Measurements from ENCODE around the gene AGBL4.

The AGBL4 gene

DNA sequence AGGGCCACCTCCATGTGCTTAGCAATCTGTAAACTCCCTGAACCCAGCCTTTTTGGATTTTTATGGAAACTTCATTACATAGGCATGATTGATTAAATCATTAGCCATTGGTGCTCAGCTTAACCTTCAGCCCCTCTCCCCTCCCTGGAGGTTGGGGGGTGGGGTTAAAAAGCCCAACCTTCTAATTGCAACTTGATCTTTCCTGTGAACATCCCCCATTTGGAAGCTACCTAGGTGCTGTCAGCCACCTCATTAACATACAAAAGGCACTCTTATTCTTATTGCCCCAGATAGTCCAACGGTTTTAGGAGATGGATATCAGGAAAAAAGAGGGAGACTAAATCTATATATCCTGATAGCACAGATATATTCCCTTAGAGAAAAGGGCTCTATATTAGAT is 823.0 kb downstream of the AGBL4 start:
- no peaks in the 10 kb centered on the region for H3K4me1 ChIP-seq
- H3K36me3 ChIP-seq, result no peaks in the 10 kb centered on the region
- no peak overlapping the region for H3K27ac ChIP-seq
- H3K4me2 ChIP-seq, result no peak overlapping the region
- TF ChIP-seq Cebpa-rat (IDR thresholded peaks at IDR 0.05), result no peak
- no peaks in the 10 kb centered on the region for H3K27me3 ChIP-seq
- peaks cover 11% of the 10 kb centered on the region for H3K9me3 ChIP-seq
- H3K4me3 ChIP-seq, result no peak overlapping the region
- H4K20me1 ChIP-seq, result no peaks in the 10 kb centered on the region
- no peak overlapping the region for H3K9ac ChIP-seq

DNA sequence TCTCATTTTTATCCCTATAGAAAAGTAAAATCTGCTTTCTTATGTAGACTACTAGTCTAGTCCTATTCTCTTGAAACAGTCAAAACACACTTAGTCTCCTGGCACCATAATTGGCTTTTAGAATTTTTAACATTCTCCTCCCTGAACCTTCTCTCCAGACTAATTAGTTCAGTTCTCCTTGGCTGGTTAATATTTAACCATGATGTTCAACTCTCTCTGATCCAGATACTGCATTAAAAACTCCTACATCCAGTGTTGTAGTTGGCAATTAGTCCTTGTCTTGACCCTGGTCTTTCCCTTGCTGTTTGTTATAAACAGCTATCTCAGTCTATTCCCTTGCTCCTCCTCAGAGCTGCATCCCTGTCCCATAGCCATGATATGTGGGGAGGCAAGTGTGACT is 824.2 kb downstream of the AGBL4 start:
- H3K27ac ChIP-seq, result no peak overlapping the region
- TF ChIP-seq Cebpa-rat (IDR thresholded peaks at IDR 0.05), result no peak
- H3K4me3 ChIP-seq, result no peak overlapping the region
- no peak overlapping the region for H3K4me2 ChIP-seq
- no peaks in the 10 kb centered on the region for H3K4me1 ChIP-seq
- H3K27me3 ChIP-seq, result no peaks in the 10 kb centered on the region
- H3K9ac ChIP-seq, result no peak overlapping the region
- no peaks in the 10 kb centered on the region for H4K20me1 ChIP-seq
- H3K9me3 ChIP-seq, result peaks cover 22% of the 10 kb centered on the region
- H3K36me3 ChIP-seq, result no peaks in the 10 kb centered on the region

DNA sequence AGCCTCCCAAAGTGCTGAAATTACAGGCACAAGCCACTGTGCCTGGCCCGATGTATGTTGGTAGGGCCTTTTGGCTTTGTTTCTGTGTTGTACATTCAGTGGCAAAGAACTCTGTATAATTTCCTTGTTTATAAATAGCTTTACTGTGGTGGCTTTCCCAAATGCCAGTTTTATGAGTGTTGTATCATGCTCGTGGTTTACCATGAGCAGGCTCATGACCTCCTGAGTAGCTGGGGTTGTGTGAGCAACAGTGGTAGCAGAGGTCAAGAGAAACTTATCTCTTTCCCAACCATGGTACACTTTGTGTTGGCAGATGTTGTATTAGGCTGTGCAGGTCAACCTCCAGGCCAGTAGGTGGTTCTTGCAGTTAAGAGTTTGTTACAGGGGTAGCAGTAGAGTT is 826.7 kb downstream of the AGBL4 start:
- Histone ChIP-seq H3K9ac (no peak overlapping the region), H3K4me2 (no peak overlapping the region), H3K9me3 (peaks cover 21% of the 10 kb centered on the region), H3K27ac (no peak overlapping the region), H3K36me3 (no peaks in the 10 kb centered on the region), H3K4me1 (no peaks in the 10 kb centered on the region), H4K20me1 (no peaks in the 10 kb centered on the region), H3K27me3 (no peaks in the 10 kb centered on the region), H3K4me3 (no peak overlapping the region)
- no peak for TF ChIP-seq Cebpa-rat (IDR thresholded peaks at IDR 0.05)

DNA sequence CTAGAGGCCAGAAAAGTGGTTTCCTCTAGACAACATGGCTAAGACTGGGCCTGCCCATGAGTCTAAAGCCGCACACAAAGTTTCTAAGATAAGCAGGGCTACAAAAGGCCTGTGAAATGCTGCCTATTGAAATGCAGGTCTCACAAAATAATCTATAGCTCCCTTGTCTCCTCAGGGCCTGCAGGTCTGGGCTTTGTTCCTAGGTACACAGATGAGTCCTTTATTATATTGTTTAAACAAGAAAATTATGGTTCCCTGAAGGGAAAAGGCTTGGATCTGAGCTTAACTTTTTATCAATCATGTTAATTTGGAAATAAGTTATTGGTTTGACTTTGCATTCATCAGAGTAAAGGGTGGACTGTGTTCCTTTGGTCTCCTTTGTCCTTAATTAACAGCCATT is 833.6 kb downstream of the AGBL4 start:
- no peak overlapping the region for H3K4me2 ChIP-seq
- no peak overlapping the region for H3K27ac ChIP-seq
- H3K9ac ChIP-seq, result no peak overlapping the region
- H3K9me3 ChIP-seq, result peaks cover 8% of the 10 kb centered on the region; the same call in 1 of the 2 replicates
- H3K4me1 ChIP-seq, result no peaks in the 10 kb centered on the region
- no peaks in the 10 kb centered on the region for H4K20me1 ChIP-seq
- TF ChIP-seq Cebpa-rat (IDR thresholded peaks at IDR 0.05), result no peak
- H3K4me3 ChIP-seq, result no peak overlapping the region
- H3K36me3 ChIP-seq, result no peaks in the 10 kb centered on the region
- H3K27me3 ChIP-seq, result no peaks in the 10 kb centered on the region

DNA sequence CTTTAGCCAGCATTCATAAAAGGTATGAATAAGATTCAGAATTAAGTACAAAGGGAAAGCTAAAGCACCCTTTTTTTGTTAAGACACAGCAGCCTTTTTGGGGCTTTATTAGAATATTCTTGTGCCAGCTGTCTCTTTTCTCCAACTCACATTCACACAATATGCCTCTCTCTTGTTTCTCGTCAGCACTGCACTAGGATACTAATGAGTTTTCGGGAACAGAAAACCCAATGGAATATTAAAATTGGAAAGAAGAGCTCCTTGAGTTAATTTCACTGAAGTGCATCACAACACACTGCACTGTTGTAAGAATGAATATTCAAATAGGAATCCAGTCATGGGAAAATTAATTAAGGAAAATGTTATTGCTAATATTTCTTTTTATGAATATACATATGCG is 836.7 kb downstream of the AGBL4 start:
- Histone ChIP-seq H3K36me3 (no peaks in the 10 kb centered on the region), H3K9me3 (no peaks in the 10 kb centered on the region; the same call in 1 of the 2 replicates), H3K4me3 (no peak overlapping the region), H3K27ac (no peak overlapping the region), H3K4me2 (no peak overlapping the region), H3K27me3 (no peaks in the 10 kb centered on the region), H4K20me1 (no peaks in the 10 kb centered on the region), H3K4me1 (no peaks in the 10 kb centered on the region), H3K9ac (no peak overlapping the region)
- no peak for TF ChIP-seq Cebpa-rat (IDR thresholded peaks at IDR 0.05)

DNA sequence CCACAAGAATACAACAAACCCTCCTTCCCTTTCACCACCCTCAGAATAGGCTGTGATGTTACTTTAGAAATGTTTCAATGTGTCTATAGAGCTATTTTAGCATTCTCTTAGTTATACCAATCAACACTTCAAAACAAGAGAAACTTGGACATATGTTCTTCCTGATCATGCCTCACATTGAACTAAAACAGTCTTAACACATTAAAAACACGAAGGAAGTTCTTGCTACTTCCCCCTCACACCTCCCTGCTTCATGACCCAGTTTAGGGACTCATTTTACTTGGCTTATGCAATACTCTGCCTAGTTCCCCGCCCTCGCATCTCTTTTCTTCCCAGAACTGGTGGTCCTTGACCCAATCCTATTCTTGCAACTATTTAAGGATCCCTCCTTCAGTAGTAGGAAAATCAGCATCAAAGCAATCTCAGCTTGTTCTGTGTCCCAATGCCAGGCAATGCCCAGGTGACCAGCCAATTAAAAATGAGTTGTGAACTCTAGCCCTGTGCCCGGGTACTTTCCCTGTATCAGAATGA is 838.2 kb downstream of the AGBL4 start:
- Histone ChIP-seq H3K4me1 (no peaks in the 10 kb centered on the region), H3K4me2 (no peak overlapping the region), H4K20me1 (no peaks in the 10 kb centered on the region), H3K9ac (no peak overlapping the region), H3K36me3 (no peaks in the 10 kb centered on the region), H3K27me3 (no peaks in the 10 kb centered on the region), H3K4me3 (no peak overlapping the region), H3K9me3 (no peaks in the 10 kb centered on the region; the same call in 1 of the 2 replicates), H3K27ac (no peak overlapping the region)
- TF ChIP-seq Cebpa-rat (IDR thresholded peaks at IDR 0.05), result no peak

DNA sequence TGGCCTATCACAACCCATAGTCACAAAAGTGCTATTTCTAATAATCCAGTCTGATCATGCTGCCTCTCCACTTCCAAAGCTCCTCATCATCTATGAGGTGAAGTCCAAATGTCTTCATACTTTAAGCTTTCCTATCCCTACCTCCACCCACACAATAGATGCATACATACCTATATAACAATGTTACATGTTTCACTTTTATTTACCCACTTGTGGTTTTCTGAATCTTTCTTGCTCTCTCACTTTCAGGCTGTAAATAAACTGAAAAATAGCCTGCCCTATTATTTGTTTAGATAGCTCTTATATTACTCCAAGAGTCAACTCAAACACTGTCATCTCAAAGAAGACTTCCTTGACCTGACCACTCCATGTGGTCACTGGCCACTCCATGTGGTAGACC is 840.3 kb downstream of the AGBL4 start:
- H4K20me1 ChIP-seq, result no peaks in the 10 kb centered on the region
- no peak overlapping the region for H3K4me2 ChIP-seq
- no peak overlapping the region for H3K4me3 ChIP-seq
- no peak overlapping the region for H3K27ac ChIP-seq
- no peaks in the 10 kb centered on the region for H3K36me3 ChIP-seq
- H3K9me3 ChIP-seq, result no peaks in the 10 kb centered on the region; the same call in 1 of the 2 replicates
- H3K4me1 ChIP-seq, result no peaks in the 10 kb centered on the region
- TF ChIP-seq Cebpa-rat (IDR thresholded peaks at IDR 0.05), result no peak
- no peak overlapping the region for H3K9ac ChIP-seq
- H3K27me3 ChIP-seq, result no peaks in the 10 kb centered on the region

DNA sequence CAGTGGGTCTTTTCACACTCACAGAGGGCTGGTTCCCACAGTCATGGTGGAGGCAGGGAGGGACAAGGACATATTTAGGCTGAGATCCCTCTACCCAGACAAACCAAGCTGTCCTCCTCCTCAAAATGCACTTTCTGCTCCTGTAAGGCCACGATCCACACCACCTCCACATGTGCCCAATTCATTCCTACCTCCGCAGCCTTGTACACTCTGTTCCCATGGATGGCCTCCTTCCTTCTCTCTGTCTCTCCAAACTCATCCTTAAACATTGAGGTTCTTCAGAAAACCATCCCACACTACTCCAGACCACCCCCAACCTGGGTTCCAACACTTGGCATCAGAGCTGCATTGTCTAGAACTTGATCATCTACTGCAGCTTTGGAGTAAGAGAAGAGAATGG is 842.7 kb downstream of the AGBL4 start:
- H3K36me3 ChIP-seq, result no peaks in the 10 kb centered on the region
- H4K20me1 ChIP-seq, result no peaks in the 10 kb centered on the region
- no peaks in the 10 kb centered on the region for H3K27me3 ChIP-seq
- no peak overlapping the region for H3K4me2 ChIP-seq
- no peaks in the 10 kb centered on the region for H3K4me1 ChIP-seq
- H3K9me3 ChIP-seq, result no peaks in the 10 kb centered on the region
- no peak overlapping the region for H3K27ac ChIP-seq
- no peak for TF ChIP-seq Cebpa-rat (IDR thresholded peaks at IDR 0.05)
- no peak overlapping the region for H3K4me3 ChIP-seq
- no peak overlapping the region for H3K9ac ChIP-seq

DNA sequence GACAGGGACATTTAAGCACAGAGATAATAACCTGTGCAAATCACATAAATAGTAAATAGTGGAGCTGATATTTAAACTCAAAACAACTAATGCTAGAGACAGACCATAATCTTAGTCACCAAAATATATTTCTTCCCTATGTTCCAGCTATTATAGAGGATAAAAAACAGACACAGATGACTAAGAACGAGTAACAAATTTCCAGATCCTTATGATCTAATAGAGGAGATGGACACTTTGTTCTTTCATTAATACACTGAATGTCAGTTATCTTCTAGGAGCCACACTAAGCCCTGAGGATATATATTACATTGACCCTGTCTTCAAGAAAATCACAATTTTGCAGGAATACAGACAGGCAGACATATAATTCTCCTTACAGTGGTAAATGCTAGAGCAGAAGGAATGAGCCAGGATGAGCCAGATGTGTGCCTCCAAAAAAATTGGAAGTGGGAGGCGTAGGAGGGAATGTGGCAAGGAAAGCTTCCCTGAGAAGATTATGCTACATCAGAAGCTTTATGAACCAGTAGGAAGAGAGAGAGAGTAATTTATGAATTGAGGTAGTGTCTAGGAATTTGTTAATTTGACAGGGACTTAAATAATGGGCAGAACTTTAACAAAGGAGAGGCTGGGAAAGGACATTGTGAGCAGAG is 851.7 kb downstream of the AGBL4 start:
- Histone ChIP-seq H3K27ac (no peak overlapping the region), H3K4me3 (no peak overlapping the region), H3K27me3 (no peaks in the 10 kb centered on the region), H3K4me1 (no peaks in the 10 kb centered on the region), H3K36me3 (no peaks in the 10 kb centered on the region), H3K4me2 (no peak overlapping the region), H3K9ac (no peak overlapping the region), H3K9me3 (no peaks in the 10 kb centered on the region), H4K20me1 (no peaks in the 10 kb centered on the region)
- TF ChIP-seq Cebpa-rat (IDR thresholded peaks at IDR 0.05), result no peak

DNA sequence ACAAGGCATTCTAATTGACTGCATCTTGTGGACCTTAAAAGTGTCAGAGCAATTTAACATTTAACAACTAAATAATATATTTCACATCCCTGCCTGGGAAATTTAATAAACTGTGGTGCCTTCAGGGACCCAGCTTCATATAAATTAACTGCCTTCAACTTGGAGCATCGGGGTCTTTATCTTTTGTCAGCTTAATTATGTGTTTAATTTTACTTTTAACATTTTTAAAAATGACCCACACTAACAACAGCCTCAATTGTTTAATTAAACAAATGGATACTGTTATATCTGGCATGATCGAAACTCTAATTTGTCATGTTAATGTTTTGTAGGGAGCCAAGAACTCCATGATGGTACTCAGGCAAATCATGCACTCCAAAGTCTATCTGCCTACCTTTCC is 857.7 kb downstream of the AGBL4 start:
- Histone ChIP-seq H3K9me3 (no peaks in the 10 kb centered on the region), H3K4me1 (no peaks in the 10 kb centered on the region), H3K36me3 (no peaks in the 10 kb centered on the region), H3K4me2 (no peak overlapping the region), H3K27me3 (no peaks in the 10 kb centered on the region), H3K27ac (no peak overlapping the region), H4K20me1 (no peaks in the 10 kb centered on the region), H3K9ac (no peak overlapping the region), H3K4me3 (no peak overlapping the region)
- no peak for TF ChIP-seq Cebpa-rat (IDR thresholded peaks at IDR 0.05)

DNA sequence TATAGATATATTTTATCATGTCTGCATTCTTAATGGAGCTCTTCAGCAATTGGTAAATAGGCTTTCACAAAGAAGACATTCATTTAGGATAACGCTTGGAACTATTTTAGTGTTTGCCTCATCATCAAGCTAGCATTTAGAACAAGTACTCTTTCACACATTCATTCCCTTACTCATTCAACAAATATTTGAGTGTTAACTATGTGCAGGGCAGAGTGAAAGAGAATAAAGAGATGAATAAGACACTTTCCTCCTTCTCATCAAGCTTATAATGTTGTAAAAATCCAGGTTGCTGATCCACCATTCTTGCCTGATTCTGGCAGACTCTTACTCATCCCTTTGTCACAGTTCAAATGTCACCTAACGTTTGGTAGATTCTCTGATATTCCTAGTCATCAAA is 860.7 kb downstream of the AGBL4 start:
- Histone ChIP-seq H3K4me3 (no peak overlapping the region), H3K27ac (no peak overlapping the region), H3K27me3 (no peaks in the 10 kb centered on the region), H3K9ac (no peak overlapping the region), H4K20me1 (no peaks in the 10 kb centered on the region), H3K9me3 (no peaks in the 10 kb centered on the region), H3K36me3 (no peaks in the 10 kb centered on the region), H3K4me1 (no peaks in the 10 kb centered on the region), H3K4me2 (no peak overlapping the region)
- no peak for TF ChIP-seq Cebpa-rat (IDR thresholded peaks at IDR 0.05)

All from BLaER1 (cell line).